AG04450 (cell line): ENCODE measurements around the gene C1QTNF6. TPM values are rescaled to one million over a fixed set of nuclear protein-coding genes. Genes with fewer than 3 reads are reported as not detected.

ENCODE experiments used
- CTCF ChIA-PET: fragments of 300-600, 350-600 bp; formaldehyde crosslinking; extraction: SDS; loops from one replicate; lab custom pipeline; 2022; ENCODE audit warnings: antibody characterized with exemption, inconsistent platforms; lab: Charles Lee
- POLR2A ChIA-PET: fragments of 350-600 bp; formaldehyde crosslinking; extraction: SDS; loops from one replicate; lab custom pipeline; 2021; ENCODE audit warnings: antibody characterized with exemption, inconsistent platforms; lab: Yijun Ruan, JAX
- DNase-seq: peaks from one replicate; pipeline ENCODE4 v3.0.0-alpha.2; 2011; ENCODE audit warnings: low read depth, low spot score
- H3K27ac ChIP-seq: one replicate; pipeline ENCODE4 v1.5.1; 2012; ENCODE audit warnings: low read depth, low read length, control low read depth
- H3K27me3 ChIP-seq: one replicate; pipeline ENCODE4 v1.6.0; 2012; ENCODE audit warnings: low read length; ENCODE audit not compliant: control insufficient read depth, insufficient read depth
- H3K4me3 ChIP-seq: 2 replicates; pipeline ENCODE4 v1.5.1; 2011; ENCODE audit warnings: mild to moderate bottlenecking, low read depth, low read length, control low read depth
- H3K9me3 ChIP-seq: 2 replicates; pipeline ENCODE4 v1.5.1; 2012; ENCODE audit warnings: low read length; ENCODE audit not compliant: control insufficient read depth, insufficient read depth
- CTCF ChIP-seq: IDR thresholded peaks from 2 replicates; pipeline ENCODE4 v1.5.1; 2011; ENCODE audit warnings: low read depth, low read length, control low read depth, inconsistent platforms
- polyA plus RNA-seq: library from polyadenylated mRNA; depleted of rRNA; stranded (reverse); fragments of >200 nt; gene quantifications from 2 replicates; pipeline ENCODE4 v1.2.3, GENCODE V29; 2011

Gene C1QTNF6
- polyA plus RNA-seq, 1 experiment, result 8.2 TPM

GRCh38 chr22:37211866-37212173, 23.8 kb upstream of the C1QTNF6 start:
- no peaks in the 10 kb centered on the region; the same call in 1 of the 2 replicates for H3K9me3 ChIP-seq
- no peak overlapping the region for H3K4me3 ChIP-seq
- peaks cover 37% of the 10 kb centered on the region for H3K27me3 ChIP-seq
- no peak overlapping the region for H3K27ac ChIP-seq
- ChIA-PET CTCF (interaction anchor here (3.9 kb wide), 1 partner anchor 12 kb away, joined by 23 read pairs; no protein-coding TSS in a partner anchor), POLR2A (no interaction called here)
- DNase-seq, result no peak
- TF ChIP-seq CTCF, result no peak

GRCh38 chr22:37211075-37211865, 23.2 kb upstream of the C1QTNF6 start:
- H3K27ac ChIP-seq, result no peak overlapping the region
- POLR2A ChIA-PET, result no interaction called here
- DNase-seq, result no peak
- CTCF ChIA-PET, result interaction anchor here (3.9 kb wide), 1 partner anchor 11 kb away, joined by 23 read pairs; no protein-coding TSS in a partner anchor
- H3K9me3 ChIP-seq, result no peaks in the 10 kb centered on the region; the same call in 1 of the 2 replicates
- peaks cover 37% of the 10 kb centered on the region for H3K27me3 ChIP-seq
- H3K4me3 ChIP-seq, result no peak overlapping the region
- TF ChIP-seq CTCF, result no peak

GRCh38 chr22:37210041-37210803, 22.2 kb upstream of the C1QTNF6 start:
- CTCF ChIA-PET, result interaction anchor here (3.9 kb wide), 1 partner anchor 10 kb away, joined by 23 read pairs; no protein-coding TSS in a partner anchor
- no peak for DNase-seq
- Histone ChIP-seq H3K9me3 (no peaks in the 10 kb centered on the region; the same call in 1 of the 2 replicates), H3K4me3 (no peak overlapping the region), H3K27ac (no peak overlapping the region), H3K27me3 (peaks cover 37% of the 10 kb centered on the region)
- TF ChIP-seq CTCF, result no peak
- POLR2A ChIA-PET, result no interaction called here

- no peak overlapping the region for H3K4me3 ChIP-seq
- no peak for DNase-seq
- ChIA-PET POLR2A (no interaction called here), CTCF (interaction anchor here (0.6 to 3.9 kb wide), 2 partner anchors 9 to 1026 kb away, joined by 4 to 23 read pairs; no protein-coding TSS in a partner anchor)
- TF ChIP-seq CTCF, result no peak
- no peak overlapping the region for H3K27ac ChIP-seq
- H3K9me3 ChIP-seq, result no peaks in the 10 kb centered on the region; the same call in 1 of the 2 replicates
- H3K27me3 ChIP-seq, result peaks cover 32% of the 10 kb centered on the region
Observed at GRCh38 chr22:37209140-37209845, 21.2 kb upstream of the C1QTNF6 start.
